Measurements from ENCODE around the gene SH3PXD2B. TPM values are rescaled to one million over a fixed set of nuclear protein-coding genes. Genes with fewer than 3 reads are reported as not detected.

Gene SH3PXD2B
- polyA plus RNA-seq, 3 donors = 0.19 to 0.77 (median 0.31) TPM

- Mint-ChIP-seq H3K27me3 (ENCODE audit: low read depth in 3 of 3) (peaks cover 18 to 21% (median 18%) of the 10 kb centered on the region in 3 donors), H3K27ac (peak overlapping the region; percentile 95 to 99 (median 97))
- intact Hi-C loops (cut with micrococcal nuclease) = loop anchor here (1.0 to 5.0 kb wide), 2 partner anchors 49 to 50 kb away; no protein-coding TSS in a partner anchor
Observed at GRCh38 chr5:172410662-172411483, 43.5 kb downstream of the SH3PXD2B start.

More at GRCh38 chr5:172410662-172411483, 43.5 kb downstream of the SH3PXD2B start:
- no peaks in the 10 kb centered on the region for H3K79me2 ChIP-seq (ENCODE audit: insufficient read depth, low read length)
- H3K9me3 ChIP-seq (replicated peaks in 1 of 2; ENCODE audit: control insufficient read depth in 1 of 2, insufficient read depth in 1 of 2, low read length in 2 of 2) = no peaks in the 10 kb centered on the region
- peak overlapping the region in 1 of 2 donors; percentile 51 for H3K4me3 Mint-ChIP-seq
- peaks cover 1 to 17% of the 10 kb centered on the region in 2 donors for H3K36me3 Mint-ChIP-seq
- peak overlapping the region; percentile 42 for H3K4me2 ChIP-seq (replicated peaks; ENCODE audit: extremely low read depth, low read length, poor library complexity, severe bottlenecking)
- H3K27ac ChIP-seq (ENCODE audit: low read depth in 1 of 2, low read length in 2 of 2) = peak overlapping the region; percentile 72 to 90
- no peak for TF ChIP-seq CTCF (IDR thresholded peaks at IDR 0.05)
- peaks cover 62 to 64% of the 10 kb centered on the region in 2 donors for H3K4me1 ChIP-seq (ENCODE audit: control insufficient read depth in 1 of 2, insufficient read depth in 2 of 2, low read length in 2 of 2)
- peak; percentile 59 to 85 (median 65) for DNase-seq
- peak overlapping the region in 1 of 3 experiments; percentile 15 for H3K4me3 ChIP-seq (replicated peaks in 1 of 3; ENCODE audit: low read depth in 2 of 3, low read length in 3 of 3)
- H3K9me3 Mint-ChIP-seq = peaks cover 0 to 6% (median 0%) of the 10 kb centered on the region in 7 donors
- peaks cover 0 to 10% of the 10 kb centered on the region in 2 donors for H3K27me3 ChIP-seq (ENCODE audit: control insufficient read depth in 2 of 2, insufficient read depth in 2 of 2, low read length in 2 of 2)
- H3K36me3 ChIP-seq (replicated peaks in 1 of 2; ENCODE audit: control insufficient read depth in 1 of 2, insufficient read depth in 2 of 2, low read length in 2 of 2) = no peaks in the 10 kb centered on the region
- no peaks in the 10 kb centered on the region for H4K20me1 ChIP-seq (ENCODE audit: insufficient read depth, low read length)
- H3K4me1 Mint-ChIP-seq = peaks cover 60% of the 10 kb centered on the region
- peak overlapping the region; percentile 37 for H3K9ac ChIP-seq (ENCODE audit: insufficient read depth, low read length, poor library complexity, severe bottlenecking)
- no peak overlapping the region for H2AFZ ChIP-seq (ENCODE audit: insufficient read depth, low read depth, low read length, poor library complexity, severe bottlenecking)
- WGBS (ENCODE audit: insufficient coverage) = 90% methylated on average over 1 of the region's 5 CpGs

Measured in CD14-positive monocyte (primary cell).